Activated CD4-positive, alpha-beta T cell treated with anti-CD3 and anti-CD28 coated beads for 4 hours (primary cell): ENCODE data around the gene EPHA4.

Experiments
- DNase-seq, 2 donors: peaks; one replicate each; pipeline ENCODE4 v3.0.0-alpha.2; 2020

Gene EPHA4

GRCh38 chr2:221501210-221501882 lies 70.8 kb downstream of the EPHA4 start:
- DNase-seq, result no peak

GRCh38 chr2:221500501-221501209 lies 71.4 kb downstream of the EPHA4 start:
- DNase-seq, result no peak

GRCh38 chr2:221495731-221496130 lies 76.4 kb downstream of the EPHA4 start:
- DNase-seq, result no peak

GRCh38 chr2:221494556-221494955 lies 77.5 kb downstream of the EPHA4 start:
- no peak for DNase-seq

- no peak for DNase-seq
These were observed 78.7 kb downstream of the EPHA4 start for GRCh38 chr2:221493391-221493790.

GRCh38 chr2:221492636-221493035 lies 79.5 kb downstream of the EPHA4 start:
- DNase-seq, result no peak

GRCh38 chr2:221490506-221491060 lies 81.5 kb downstream of the EPHA4 start:
- no peak for DNase-seq

- no peak for DNase-seq
These were observed 83.8 kb downstream of the EPHA4 start for GRCh38 chr2:221488136-221488807.

- no peak for DNase-seq
These were observed 86.0 kb downstream of the EPHA4 start for GRCh38 chr2:221486106-221486505.

- DNase-seq, result no peak
These were observed 86.6 kb downstream of the EPHA4 start for GRCh38 chr2:221485503-221485870.

- no peak for DNase-seq
These were observed 87.2 kb downstream of the EPHA4 start for GRCh38 chr2:221484761-221485502.

- no peak for DNase-seq
These were observed 89.2 kb downstream of the EPHA4 start for GRCh38 chr2:221482666-221483455.

GRCh38 chr2:221480821-221481220 lies 91.3 kb downstream of the EPHA4 start:
- DNase-seq, result no peak

- no peak for DNase-seq
These were observed 91.9 kb downstream of the EPHA4 start for GRCh38 chr2:221480163-221480562.

- DNase-seq, result no peak
These were observed 93.6 kb downstream of the EPHA4 start for GRCh38 chr2:221478485-221478863.

- no peak for DNase-seq
These were observed 94.2 kb downstream of the EPHA4 start for GRCh38 chr2:221477714-221478484.

GRCh38 chr2:221476195-221476594 lies 95.9 kb downstream of the EPHA4 start:
- no peak for DNase-seq

- DNase-seq, result no peak
These were observed 98.7 kb downstream of the EPHA4 start for GRCh38 chr2:221473451-221473850.

- DNase-seq, result no peak
These were observed 103.8 kb downstream of the EPHA4 start for GRCh38 chr2:221468317-221468716.

GRCh38 chr2:221467610-221468009 lies 104.5 kb downstream of the EPHA4 start:
- DNase-seq, result no peak

GRCh38 chr2:221466744-221467143 lies 105.4 kb downstream of the EPHA4 start:
- no peak for DNase-seq
